ENCODE data around the gene SSC4D.

DNA sequence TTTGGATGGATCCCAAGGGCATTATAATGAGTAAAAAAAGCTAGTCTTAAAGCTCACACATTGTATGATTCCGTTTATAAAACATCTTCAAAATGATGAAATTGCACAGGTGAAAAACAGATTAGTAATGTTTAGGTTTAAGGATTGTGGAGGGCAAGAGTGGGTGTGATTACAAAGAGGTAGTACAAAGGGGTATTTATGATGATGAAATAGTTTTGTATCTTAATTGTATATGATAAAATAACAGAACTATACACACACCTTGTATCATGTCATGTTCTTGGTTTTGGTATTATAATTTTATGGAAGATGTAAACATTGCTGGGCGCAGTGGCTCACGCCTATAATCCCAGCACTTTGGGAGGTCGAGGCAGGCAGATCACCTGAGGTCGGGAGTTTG is 2.8 kb upstream of the SSC4D start:
- no peak for TF ChIP-seq CTCF (IDR thresholded peaks at IDR 0.05 in 8 of 11, conservative IDR thresholded peaks at IDR 0.05 in 3 of 11)
- no peak for TF ChIP-seq POLR2A (IDR thresholded peaks at IDR 0.05)

All from spleen (tissue), 7 donors.